Keratinocyte (primary cell): ENCODE data around the gene LAMA2.

Experiments
- EZH2 ChIP-seq: IDR thresholded peaks from one replicate; pipeline ENCODE4 v1.6.1; 2012; ENCODE audit warnings: inconsistent platforms, mild to moderate bottlenecking, low read length, moderate library complexity
- TF ChIP-seq, protein P1 (sequence below), 3 experiments: IDR thresholded peaks in 1 of 3; conservative IDR thresholded peaks in 1 of 3; optimal IDR thresholded peaks in 1 of 3; 2 replicates in 2 of 3; 3 replicates in 1 of 3; pipeline versions ENCODE3 to v1.5.1; 2011; ENCODE audit warnings: low read length in 3 of 3, mild to moderate bottlenecking in 3 of 3, moderate library complexity in 2 of 3, control low read depth in 1 of 3, inconsistent platforms in 1 of 3; ENCODE audit not compliant: insufficient read depth in 2 of 3; ENCODE audit errors: extremely low read depth in 1 of 3

DNA sequence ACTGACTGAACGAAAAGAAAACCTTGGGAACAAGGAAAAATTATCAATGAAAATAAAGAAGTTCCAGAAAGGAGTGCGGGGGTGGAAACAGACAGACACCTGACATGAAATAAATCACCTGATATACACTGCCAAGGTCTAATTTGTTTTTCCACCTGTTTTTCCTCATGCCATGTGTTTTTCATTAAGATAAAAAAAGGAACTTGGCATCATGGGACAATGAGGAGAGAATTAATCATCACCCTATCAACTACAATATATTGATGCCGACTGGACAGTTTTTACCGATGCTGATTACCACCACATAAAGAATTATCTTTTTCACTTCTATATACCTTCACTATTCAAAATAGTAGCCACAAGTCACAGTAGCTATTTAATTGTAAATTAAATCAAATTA is 593.9 kb downstream of the LAMA2 start:
- TF ChIP-seq, protein P1, sequence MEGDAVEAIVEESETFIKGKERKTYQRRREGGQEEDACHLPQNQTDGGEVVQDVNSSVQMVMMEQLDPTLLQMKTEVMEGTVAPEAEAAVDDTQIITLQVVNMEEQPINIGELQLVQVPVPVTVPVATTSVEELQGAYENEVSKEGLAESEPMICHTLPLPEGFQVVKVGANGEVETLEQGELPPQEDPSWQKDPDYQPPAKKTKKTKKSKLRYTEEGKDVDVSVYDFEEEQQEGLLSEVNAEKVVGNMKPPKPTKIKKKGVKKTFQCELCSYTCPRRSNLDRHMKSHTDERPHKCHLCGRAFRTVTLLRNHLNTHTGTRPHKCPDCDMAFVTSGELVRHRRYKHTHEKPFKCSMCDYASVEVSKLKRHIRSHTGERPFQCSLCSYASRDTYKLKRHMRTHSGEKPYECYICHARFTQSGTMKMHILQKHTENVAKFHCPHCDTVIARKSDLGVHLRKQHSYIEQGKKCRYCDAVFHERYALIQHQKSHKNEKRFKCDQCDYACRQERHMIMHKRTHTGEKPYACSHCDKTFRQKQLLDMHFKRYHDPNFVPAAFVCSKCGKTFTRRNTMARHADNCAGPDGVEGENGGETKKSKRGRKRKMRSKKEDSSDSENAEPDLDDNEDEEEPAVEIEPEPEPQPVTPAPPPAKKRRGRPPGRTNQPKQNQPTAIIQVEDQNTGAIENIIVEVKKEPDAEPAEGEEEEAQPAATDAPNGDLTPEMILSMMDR (optimal IDR thresholded peaks at IDR 0.05 in 1 of 3, IDR thresholded peaks at IDR 0.05 in 1 of 3, conservative IDR thresholded peaks at IDR 0.05 in 1 of 3; ENCODE audit: extremely low read depth in 1 of 3, insufficient read depth in 2 of 3, low read length in 3 of 3) = no peak
- no peak for TF ChIP-seq EZH2
